ENCODE measurements around the gene RGMB.
"Not testable (repeated sequence)": the region's sequence is repeated elsewhere in the genome, so short reads cannot be mapped to it uniquely, and the experiment has no call there.

GRCh38 chr5:98738481-98739149 is 34.8 kb upstream of the RGMB start:
- TF ChIP-seq CTCF (IDR thresholded peaks at IDR 0.05); POLR2AphosphoS5 (IDR thresholded peaks at IDR 0.05; ENCODE audit: low read depth, low read length); RFX5 (IDR thresholded peaks at IDR 0.05; ENCODE audit: low read length); JUND (IDR thresholded peaks at IDR 0.05); EP300 (IDR thresholded peaks at IDR 0.05; ENCODE audit: borderline replicate concordance in 1 of 2, low read depth in 1 of 2, low read length in 1 of 2): not testable (repeated sequence)
